OCI-LY7 (cell line): ENCODE measurements around the gene CTNNA2. TPM values are rescaled to one million over a fixed set of nuclear protein-coding genes. Genes with fewer than 3 reads are reported as not detected.

Experiments used
- BruUV-seq: library from RNA; stranded (reverse); fragments of 400-500 nt; replicated peaks from 2 replicates; lab custom pipeline; 2021; lab: Mats Ljungman, UMichigan
- CTCF ChIA-PET: fragments of 300-600 bp; sonication (Branson Sonifier 250); formaldehyde crosslinking; loops from one replicate; lab custom pipeline; 2022; ENCODE audit warnings: antibody characterized with exemption; ENCODE audit not compliant: unreplicated experiment; lab: Charles Lee
- POLR2A ChIA-PET: fragments of 300-600 bp; sonication (Branson Sonifier 250); formaldehyde crosslinking; loops from one replicate; lab custom pipeline; 2022; ENCODE audit warnings: antibody characterized with exemption; lab: Charles Lee
- DNase-seq: peaks from one replicate; pipeline ENCODE4 v3.0.0-alpha.2; 2015; ENCODE audit warnings: low spot score
- H2AFZ ChIP-seq: fragments of 200-600 bp; sonication (generic), shearing (Covaris generic); 2 replicates; pipeline ENCODE4 v1.6.1; 2014; ENCODE audit warnings: mild to moderate bottlenecking, antibody characterized with exemption, low read length, moderate library complexity
- H3K27ac ChIP-seq: fragments of 200-600 bp; sonication (generic); 2 replicates; pipeline ENCODE4 v1.5.1; 2014; ENCODE audit warnings: mixed run types, low read depth, mild to moderate bottlenecking, moderate library complexity, low read length, inconsistent platforms; ENCODE audit not compliant: poor library complexity, severe bottlenecking
- H3K36me3 ChIP-seq: fragments of 200-600 bp; sonication (generic); 2 replicates; pipeline ENCODE4 v1.6.1; 2014; ENCODE audit warnings: mild to moderate bottlenecking, antibody characterized with exemption, low read length, moderate library complexity, mixed read lengths; ENCODE audit not compliant: insufficient read depth
- H3K4me1 ChIP-seq: fragments of 200-600 bp; sonication (generic); 2 replicates; pipeline ENCODE4 v1.5.1; 2014; ENCODE audit warnings: mild to moderate bottlenecking, low read length; ENCODE audit not compliant: insufficient read depth, poor library complexity, severe bottlenecking
- H3K4me2 ChIP-seq: fragments of 200-600 bp; sonication (generic); 2 replicates; pipeline ENCODE4 v1.6.1; 2014; ENCODE audit warnings: mild to moderate bottlenecking, low read length
- H3K4me3 ChIP-seq: fragments of 200-600 bp; sonication (generic); 2 replicates; pipeline ENCODE4 v1.5.1; 2014; ENCODE audit warnings: mild to moderate bottlenecking, low read depth, low read length; ENCODE audit not compliant: poor library complexity, severe bottlenecking
- H3K79me2 ChIP-seq: fragments of 200-600 bp; sonication (generic); 2 replicates; pipeline ENCODE4 v1.6.1; 2016; ENCODE audit warnings: low read depth, mild to moderate bottlenecking, low read length, moderate library complexity, mixed read lengths; ENCODE audit not compliant: insufficient read depth
- H3K9me2 ChIP-seq: fragments of 200-600 bp; sonication (generic); 2 replicates; pipeline ENCODE4 v1.6.1; 2016; ENCODE audit warnings: mild to moderate bottlenecking, low read length, mixed read lengths; ENCODE audit not compliant: insufficient read depth
- H3K9me3 ChIP-seq: fragments of 200-600 bp; sonication (generic); 2 replicates; pipeline ENCODE4 v1.6.1; 2014; ENCODE audit warnings: mild to moderate bottlenecking, mixed run types, low read length, mixed read lengths
- H4K20me1 ChIP-seq: fragments of 200-600 bp; sonication (generic); 2 replicates; pipeline ENCODE4 v1.6.1; 2014; ENCODE audit warnings: mild to moderate bottlenecking, antibody characterized with exemption, low read length, moderate library complexity, mixed read lengths; ENCODE audit not compliant: insufficient read depth
- EZH2phosphoT487 ChIP-seq: fragments of 200-600 bp; sonication (generic); IDR thresholded peaks from 2 replicates; pipeline ENCODE4 v1.6.1; 2018; ENCODE audit warnings: low read depth, borderline replicate concordance, mild to moderate bottlenecking, mixed run types, antibody characterized with exemption, low read length, moderate library complexity, mixed read lengths
- intact Hi-C: fragments of 100-400 bp; cut with micrococcal nuclease; formaldehyde crosslinking; loops from one replicate; pipeline ENCODE4 v1.10.0; 2022; ENCODE audit not compliant: unreplicated experiment
- total RNA-seq, 2 experiments: library from RNA; depleted of rRNA in 1 of 2; stranded (reverse); fragments of >200 nt in 1 of 2; shearing (Covaris generic) in 1 of 2; gene quantifications; 2 replicates each; pipeline ENCODE4 v1.2.3, GENCODE V29; 2014 to 2022
- TF ChIP-seq, protein P1 (sequence below): fragments of 200-600 bp; sonication (generic); conservative IDR thresholded peaks from 2 replicates; pipeline ENCODE4 v1.5.1; 2014; ENCODE audit warnings: mild to moderate bottlenecking, antibody characterized with exemption, low read length, moderate library complexity, mixed read lengths

Gene CTNNA2
- total RNA-seq, 2 experiments from 2014 or later: 0.19 to 2.7 TPM

DNA sequence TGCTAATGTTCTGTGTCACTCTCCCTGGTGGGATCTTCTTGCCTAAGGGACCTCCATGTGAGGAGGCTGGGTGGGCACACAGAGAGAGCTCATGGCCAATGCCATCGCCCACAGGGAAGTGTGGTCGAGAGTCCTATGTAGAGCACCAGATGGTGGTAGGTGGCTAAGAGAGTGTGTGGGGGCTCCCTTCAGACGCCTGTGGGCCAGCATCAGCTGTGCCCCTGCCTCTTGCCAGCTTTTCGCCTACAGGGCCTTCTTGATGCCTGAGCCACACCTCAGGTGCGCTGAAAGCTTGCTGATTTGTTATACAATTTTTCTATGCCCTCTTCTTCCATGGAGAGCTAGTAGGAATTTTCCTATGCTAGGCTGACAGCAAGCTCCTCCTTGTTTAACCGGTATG is 753.4 kb downstream of the CTNNA2 start:
- intact Hi-C loops: no loop called here
- no peak for TF ChIP-seq EZH2phosphoT487
- TF ChIP-seq, protein P1, sequence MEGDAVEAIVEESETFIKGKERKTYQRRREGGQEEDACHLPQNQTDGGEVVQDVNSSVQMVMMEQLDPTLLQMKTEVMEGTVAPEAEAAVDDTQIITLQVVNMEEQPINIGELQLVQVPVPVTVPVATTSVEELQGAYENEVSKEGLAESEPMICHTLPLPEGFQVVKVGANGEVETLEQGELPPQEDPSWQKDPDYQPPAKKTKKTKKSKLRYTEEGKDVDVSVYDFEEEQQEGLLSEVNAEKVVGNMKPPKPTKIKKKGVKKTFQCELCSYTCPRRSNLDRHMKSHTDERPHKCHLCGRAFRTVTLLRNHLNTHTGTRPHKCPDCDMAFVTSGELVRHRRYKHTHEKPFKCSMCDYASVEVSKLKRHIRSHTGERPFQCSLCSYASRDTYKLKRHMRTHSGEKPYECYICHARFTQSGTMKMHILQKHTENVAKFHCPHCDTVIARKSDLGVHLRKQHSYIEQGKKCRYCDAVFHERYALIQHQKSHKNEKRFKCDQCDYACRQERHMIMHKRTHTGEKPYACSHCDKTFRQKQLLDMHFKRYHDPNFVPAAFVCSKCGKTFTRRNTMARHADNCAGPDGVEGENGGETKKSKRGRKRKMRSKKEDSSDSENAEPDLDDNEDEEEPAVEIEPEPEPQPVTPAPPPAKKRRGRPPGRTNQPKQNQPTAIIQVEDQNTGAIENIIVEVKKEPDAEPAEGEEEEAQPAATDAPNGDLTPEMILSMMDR: no peak
- Histone ChIP-seq H3K4me2 (no peak overlapping the region), H3K79me2 (no peaks in the 10 kb centered on the region), H3K36me3 (no peaks in the 10 kb centered on the region), H3K27ac (no peak overlapping the region), H3K9me3 (no peaks in the 10 kb centered on the region), H3K4me3 (no peak overlapping the region), H3K9me2 (no peaks in the 10 kb centered on the region), H3K4me1 (no peaks in the 10 kb centered on the region), H2AFZ (no peak overlapping the region), H4K20me1 (no peaks in the 10 kb centered on the region)
- ChIA-PET CTCF (no interaction called here), POLR2A (interaction anchor here (1.0 kb wide), 1 partner anchor 10 kb away, joined by 3 read pairs; no protein-coding TSS in a partner anchor)
- DNase-seq: no peak
- no TSS peak for BruUV-seq

DNA sequence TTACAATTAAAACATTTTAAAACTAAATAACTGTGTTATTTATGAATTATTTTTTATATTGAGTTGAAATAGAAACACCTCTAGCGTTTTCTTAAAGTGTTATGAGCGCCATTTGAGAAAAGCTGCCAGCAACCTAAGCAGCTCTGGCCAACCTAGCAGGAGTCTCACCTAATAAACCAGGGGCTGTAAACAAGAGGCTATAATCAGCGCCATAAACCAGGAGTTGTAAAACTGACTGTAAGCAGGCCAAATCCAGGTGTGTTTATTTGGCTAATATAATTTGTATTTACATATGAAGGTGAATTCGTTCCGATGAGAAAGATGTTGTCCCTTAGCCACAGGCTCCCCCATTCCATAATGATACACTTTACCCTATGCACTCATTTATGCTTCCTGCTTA is 757.0 kb downstream of the CTNNA2 start:
- H3K4me2 ChIP-seq: no peak overlapping the region
- POLR2A ChIA-PET: no interaction called here
- H3K27ac ChIP-seq: no peak overlapping the region
- no peaks in the 10 kb centered on the region for H4K20me1 ChIP-seq
- H2AFZ ChIP-seq: no peak overlapping the region
- H3K9me3 ChIP-seq: no peaks in the 10 kb centered on the region
- H3K79me2 ChIP-seq: no peaks in the 10 kb centered on the region
- H3K4me3 ChIP-seq: no peak overlapping the region
- no peaks in the 10 kb centered on the region for H3K36me3 ChIP-seq
- TF ChIP-seq, protein P1: no peak
- TF ChIP-seq EZH2phosphoT487: no peak
- H3K9me2 ChIP-seq: no peaks in the 10 kb centered on the region
- no TSS peak for BruUV-seq
- DNase-seq: no peak
- H3K4me1 ChIP-seq: no peaks in the 10 kb centered on the region
- CTCF ChIA-PET: no interaction called here
- intact Hi-C loops: no loop called here

DNA sequence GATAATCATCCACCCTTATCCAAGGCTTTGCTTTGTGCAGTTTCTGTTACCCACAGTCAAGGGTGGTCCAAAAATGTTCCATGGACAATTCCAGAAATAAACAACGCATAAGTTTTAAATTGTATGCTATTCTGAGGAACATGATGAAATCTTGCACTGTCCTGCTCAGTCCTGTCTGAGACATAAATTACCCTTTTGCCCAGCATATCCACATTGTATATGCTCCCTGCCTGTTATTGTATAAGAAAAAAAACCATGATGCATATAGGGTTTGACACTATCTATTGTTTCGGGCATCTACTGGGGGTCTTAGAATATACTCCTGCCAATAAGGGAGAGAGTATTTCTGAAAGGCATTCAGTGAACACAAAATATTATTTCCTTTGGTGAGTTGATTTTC is 767.7 kb downstream of the CTNNA2 start:
- Histone ChIP-seq H3K79me2 (no peaks in the 10 kb centered on the region), H3K9me2 (no peaks in the 10 kb centered on the region), H3K36me3 (no peaks in the 10 kb centered on the region), H2AFZ (no peak overlapping the region), H3K9me3 (no peaks in the 10 kb centered on the region), H3K4me3 (no peak overlapping the region), H3K4me2 (no peak overlapping the region), H4K20me1 (no peaks in the 10 kb centered on the region), H3K4me1 (no peaks in the 10 kb centered on the region), H3K27ac (no peak overlapping the region)
- TF ChIP-seq, protein P1: no peak
- TF ChIP-seq EZH2phosphoT487: no peak
- intact Hi-C loops: no loop called here
- no peak for DNase-seq
- no TSS peak for BruUV-seq
- ChIA-PET POLR2A (no interaction called here), CTCF (no interaction called here)
